ENCODE measurements around the gene POLR2A. TPM values are rescaled to one million over a fixed set of nuclear protein-coding genes. Genes with fewer than 3 reads are reported as not detected.

POLR2A gene
- total RNA-seq, 2 donors from 2014 or later, result 36.3 to 124 TPM

GRCh38 chr17:7459961-7460545 is 24.1 kb upstream of the POLR2A start:
- Histone ChIP-seq H3K36me3 (replicated peaks in 1 of 2; ENCODE audit: insufficient read depth in 1 of 2, low read depth in 2 of 2) (peaks cover 0 to 7% of the 10 kb centered on the region in 2 donors), H3K27me3 (no peaks in the 10 kb centered on the region), H3K9me3 (no peaks in the 10 kb centered on the region), H3K4me3 (no peak overlapping the region), H3K27ac (no peak overlapping the region), H3K4me1 (peaks cover 12% of the 10 kb centered on the region)
- intact Hi-C loops (cut with DNase I), result no loop called here
- ATAC-seq, result no peak
- TF ChIP-seq POLR2A (IDR thresholded peaks at IDR 0.05) (no peak), CTCF (IDR thresholded peaks at IDR 0.05) (no peak)
- 72 to 76% methylated on average over 3 of the region's 3 CpGs for WGBS, 2 donors
- no peak for DNase-seq

GRCh38 chr17:7460850-7461660 is 23.1 kb upstream of the POLR2A start:
- ATAC-seq (no peak), DNase-seq (no peak)
- Histone ChIP-seq H3K9me3 (no peaks in the 10 kb centered on the region), H3K4me1 (peaks cover 15% of the 10 kb centered on the region), H3K4me3 (no peak overlapping the region), H3K27me3 (no peaks in the 10 kb centered on the region), H3K27ac (no peak overlapping the region), H3K36me3 (replicated peaks in 1 of 2; ENCODE audit: insufficient read depth in 1 of 2, low read depth in 2 of 2) (peaks cover 0 to 7% of the 10 kb centered on the region in 2 donors)
- intact Hi-C loops (cut with DNase I), result no loop called here
- whole genome bisulfite sequencing, 2 donors, result 94 to 96% methylated on average over 7 of the region's 7 CpGs
- TF ChIP-seq POLR2A (IDR thresholded peaks at IDR 0.05), result no peak
- no peak for TF ChIP-seq CTCF (IDR thresholded peaks at IDR 0.05)

- Histone ChIP-seq H3K4me3 (no peak overlapping the region), H3K27me3 (no peaks in the 10 kb centered on the region), H3K36me3 (replicated peaks in 1 of 2; ENCODE audit: insufficient read depth in 1 of 2, low read depth in 2 of 2) (peaks cover 0 to 7% of the 10 kb centered on the region in 2 donors), H3K9me3 (no peaks in the 10 kb centered on the region), H3K27ac (no peak overlapping the region), H3K4me1 (peaks cover 19% of the 10 kb centered on the region)
- intact Hi-C loops (cut with DNase I), result no loop called here
- TF ChIP-seq CTCF (IDR thresholded peaks at IDR 0.05) (no peak), POLR2A (IDR thresholded peaks at IDR 0.05) (no peak)
- no peak for ATAC-seq
- no peak for DNase-seq
- 91 to 97% methylated on average over 24 to 31 of the region's 44 CpGs for WGBS, 2 donors
Measured at GRCh38 chr17:7462474-7463371, 21.4 kb upstream of the POLR2A start.

GRCh38 chr17:7463372-7463846 is 20.8 kb upstream of the POLR2A start:
- TF ChIP-seq CTCF (IDR thresholded peaks at IDR 0.05), result no peak
- TF ChIP-seq POLR2A (IDR thresholded peaks at IDR 0.05), result no peak
- 85 to 90% methylated on average over 8 to 14 of the region's 14 CpGs for WGBS, 2 donors
- intact Hi-C loops (cut with DNase I), result no loop called here
- H3K9me3 ChIP-seq, result no peaks in the 10 kb centered on the region
- peaks cover 24% of the 10 kb centered on the region for H3K4me1 ChIP-seq
- H3K27ac ChIP-seq, result no peak overlapping the region
- no peaks in the 10 kb centered on the region for H3K27me3 ChIP-seq
- DNase-seq (no peak), ATAC-seq (no peak)
- H3K4me3 ChIP-seq, result no peak overlapping the region
- H3K36me3 ChIP-seq (replicated peaks in 1 of 2; ENCODE audit: insufficient read depth in 1 of 2, low read depth in 2 of 2), result peaks cover 0 to 7% of the 10 kb centered on the region in 2 donors

All from body of pancreas (tissue), 4 donors.